ENCODE measurements around the gene FOS.

GRCh38 chr14:75277815-75278421 lies 710 bp upstream of the FOS start:
- TF ChIP-seq CTCF (IDR thresholded peaks at IDR 0.05; ENCODE audit: poor library complexity, severe bottlenecking): no peak
- TF ChIP-seq POLR2AphosphoS5 (IDR thresholded peaks at IDR 0.05): peak; percentile 84
- no peak for TF ChIP-seq EZH2 (IDR thresholded peaks at IDR 0.05; ENCODE audit: borderline replicate concordance, insufficient read depth, low read length, poor library complexity, severe bottlenecking)
